ENCODE measurements around the gene COA7.

Gene COA7

GRCh38 chr1:52713590-52713989 is 15.4 kb upstream of the COA7 start:
- H3K4me3 ChIP-seq (ENCODE audit: low read depth, low read length): no peak overlapping the region
- TF ChIP-seq CTCF (IDR thresholded peaks at IDR 0.05; ENCODE audit: low read depth, low read length): no peak

GRCh38 chr1:52709016-52709415 is 10.9 kb upstream of the COA7 start:
- H3K4me3 ChIP-seq (ENCODE audit: low read depth, low read length): no peak overlapping the region
- TF ChIP-seq CTCF (IDR thresholded peaks at IDR 0.05; ENCODE audit: low read depth, low read length): no peak

- H3K4me3 ChIP-seq (ENCODE audit: low read depth, low read length): peak overlapping the region; percentile 26
- TF ChIP-seq CTCF (IDR thresholded peaks at IDR 0.05; ENCODE audit: low read depth, low read length): no peak
Observed at GRCh38 chr1:52707927-52708655, 9.9 kb upstream of the COA7 start.

DNA sequence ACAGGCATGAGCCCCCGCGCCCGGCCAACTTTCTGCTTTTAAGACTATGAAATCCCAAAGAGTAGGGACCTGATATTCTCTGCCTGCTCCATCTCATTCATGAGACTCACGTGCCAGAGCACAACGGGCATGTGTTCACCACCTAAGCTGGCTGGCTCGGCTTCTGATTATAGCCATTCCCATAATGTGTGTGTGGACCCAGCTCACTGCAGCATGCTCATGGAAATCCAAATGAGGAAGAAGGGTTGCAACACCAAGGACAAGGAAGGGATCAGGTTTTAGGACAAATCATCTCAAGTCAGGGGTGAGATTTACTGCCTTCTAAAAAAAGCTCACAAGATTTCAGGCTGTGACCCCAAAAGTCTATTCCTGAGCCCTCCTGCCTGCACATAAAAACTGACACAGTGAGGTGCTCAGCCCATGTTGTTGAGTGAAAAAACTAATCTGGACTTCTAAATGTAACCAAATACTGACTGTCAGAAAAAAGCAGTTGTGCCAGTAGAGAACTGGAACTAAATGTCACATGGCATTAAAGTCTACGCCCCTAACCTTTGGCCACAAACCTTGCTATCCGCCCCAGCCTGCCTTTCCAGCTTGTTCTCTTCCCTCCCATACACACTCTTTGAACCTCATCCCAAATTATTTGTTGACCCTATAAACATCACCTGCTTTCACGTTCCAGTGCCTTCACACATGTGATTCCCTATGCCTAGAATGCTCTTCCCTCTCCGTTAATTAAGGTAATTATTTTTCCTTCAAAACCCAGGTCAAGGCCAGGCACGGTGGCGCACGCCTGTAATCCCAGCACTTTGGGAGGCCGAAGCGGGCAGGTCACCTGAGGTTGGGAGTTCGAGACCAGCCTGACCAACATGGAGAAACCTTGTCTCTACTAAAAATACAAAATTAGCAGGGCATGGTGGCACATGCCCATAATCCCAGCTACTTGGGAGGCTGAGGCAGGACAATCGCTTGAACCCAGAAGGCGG is 9.1 kb upstream of the COA7 start:
- no peak for TF ChIP-seq CTCF (IDR thresholded peaks at IDR 0.05; ENCODE audit: low read depth, low read length)

GRCh38 chr1:52706136-52706670 is 8.1 kb upstream of the COA7 start:
- H3K4me3 ChIP-seq (ENCODE audit: low read depth, low read length): no peak overlapping the region
- TF ChIP-seq CTCF (IDR thresholded peaks at IDR 0.05; ENCODE audit: low read depth, low read length): no peak

More for the DNA sequence above, 9.1 kb upstream of the COA7 start:
- H3K4me3 ChIP-seq (ENCODE audit: low read depth, low read length): no peak overlapping the region

DNA sequence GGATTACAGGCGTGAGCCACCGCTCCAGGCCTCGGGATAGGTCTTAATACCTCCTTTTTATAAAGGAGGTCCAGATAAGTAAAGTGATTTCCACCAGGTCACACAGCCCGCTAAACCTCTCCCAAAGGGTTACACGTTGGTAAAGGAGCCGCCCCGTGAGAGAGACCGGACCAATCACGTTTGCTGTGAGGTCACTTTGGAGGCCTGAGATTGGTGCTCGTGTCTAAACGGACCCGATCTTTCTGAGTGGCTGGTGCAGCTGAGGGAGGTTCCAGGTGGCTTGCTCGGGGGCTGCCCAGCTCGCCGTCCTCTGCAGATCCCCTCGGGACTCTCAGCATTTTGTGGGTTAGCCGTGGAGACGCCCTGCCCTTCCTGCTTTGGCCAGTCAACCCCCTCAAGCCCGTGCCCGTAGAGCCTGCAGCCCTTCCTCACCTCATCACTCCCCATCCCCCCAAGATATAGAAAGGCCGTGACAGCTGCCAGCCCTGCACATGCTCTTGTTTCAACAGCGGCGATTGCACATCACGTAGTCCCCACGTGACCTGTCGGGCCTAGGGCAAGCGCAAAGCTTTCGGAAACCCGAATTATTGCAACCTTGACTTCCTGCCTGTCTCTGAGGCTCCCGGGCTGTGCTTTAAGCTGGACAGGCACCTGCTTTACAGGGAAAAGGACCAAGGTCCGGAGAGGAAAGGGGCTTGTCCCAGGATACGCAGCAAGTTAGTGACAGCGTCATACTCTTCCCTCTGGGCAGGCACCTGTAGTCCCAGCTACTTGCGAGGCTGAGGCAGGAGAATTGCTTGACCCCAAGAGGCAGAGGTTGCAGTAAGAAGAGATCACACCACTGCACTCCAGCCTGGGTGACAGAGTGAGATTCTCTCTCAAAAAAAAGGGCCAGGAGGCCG is 5.0 kb upstream of the COA7 start:
- no peak for TF ChIP-seq CTCF (IDR thresholded peaks at IDR 0.05; ENCODE audit: low read depth, low read length)
- H3K4me3 ChIP-seq (ENCODE audit: low read depth, low read length): peak overlapping the region; percentile 51

Measured in WI38 (cell line).